T-cell (primary cell): ENCODE data around the gene URGCP. TPM values are rescaled to one million over a fixed set of nuclear protein-coding genes. Genes with fewer than 3 reads are reported as not detected.

ENCODE experiments used
- ATAC-seq, 4 experiments: fragments of 200-7000 bp in 3 of 4; fragments of 150-1000 bp in 1 of 4; cut with Tn5 transposase; replicated peaks in 1 of 4; 1 replicate in 3 of 4; 2 replicates in 1 of 4; pipeline ENCODE4 v1.10.0; 2021; ENCODE audit warnings: moderate library complexity in 3 of 4, mild to moderate bottlenecking in 2 of 4, moderate number of reproducible peaks in 1 of 4
- CTCF ChIA-PET, 2 donors: fragments of 300-600 bp; sonication (Branson Sonifier 250); formaldehyde crosslinking; loops; one replicate each; lab custom pipeline; 2022; ENCODE audit warnings: antibody characterized with exemption in 2 of 2; lab: Charles Lee
- POLR2A ChIA-PET, 2 donors: fragments of 300-600 bp; sonication (Branson Sonifier 250); formaldehyde crosslinking; loops; one replicate each; lab custom pipeline; 2022; ENCODE audit warnings: antibody characterized with exemption in 2 of 2; lab: Charles Lee
- DNase-seq, 35 experiments: peaks; one replicate each; pipeline versions ENCODE4 v3.0.0 to v3.0.0-alpha.2; 2013 to 2023
- H3K27ac ChIP-seq: one replicate; pipeline ENCODE4 v1.5.1; 2013; ENCODE audit warnings: low read length
- H3K27me3 ChIP-seq, 2 experiments: replicated peaks in 1 of 2; 1 replicate in 1 of 2; 2 replicates in 1 of 2; pipeline versions ENCODE4 v1.6.1 to v1.7.0; 2013; ENCODE audit warnings: low read length in 1 of 2, mixed read lengths in 1 of 2; ENCODE audit not compliant: control insufficient read depth in 2 of 2, insufficient read depth in 2 of 2; ENCODE audit errors: extremely low read depth in 1 of 2
- H3K36me3 ChIP-seq, 2 donors: 1 replicate in 1 of 2; 2 replicates in 1 of 2; pipeline versions ENCODE4 v1.6.1 to v1.7.0; 2013; ENCODE audit warnings: low read length in 1 of 2; ENCODE audit not compliant: control insufficient read depth in 2 of 2, insufficient read depth in 1 of 2; ENCODE audit errors: extremely low read depth in 1 of 2
- H3K4me1 ChIP-seq, 2 experiments: 1 replicate in 1 of 2; 2 replicates in 1 of 2; pipeline versions ENCODE4 v1.6.1 to v1.7.0; 2013; ENCODE audit warnings: low read length in 2 of 2, mixed read lengths in 1 of 2; ENCODE audit not compliant: insufficient read depth in 2 of 2, control insufficient read depth in 1 of 2; ENCODE audit errors: extremely low read depth in 1 of 2
- H3K4me3 ChIP-seq, 2 donors: 1 replicate in 1 of 2; 2 replicates in 1 of 2; pipeline versions ENCODE4 v1.5.1 to v1.7.0; 2013; ENCODE audit warnings: mild to moderate bottlenecking in 2 of 2, low read length in 1 of 2, moderate library complexity in 1 of 2; ENCODE audit not compliant: control insufficient read depth in 1 of 2; ENCODE audit errors: extremely low read depth in 1 of 2
- H3K9me3 ChIP-seq: 2 replicates; pipeline ENCODE4 v1.7.0; 2013
- H3K27ac Mint-ChIP-seq, 2 donors: one replicate each; pipeline ENCODE4 v1.8.0; 2020 to 2021; ENCODE audit warnings: mild to moderate bottlenecking in 2 of 2, mixed read lengths in 2 of 2
- H3K27me3 Mint-ChIP-seq, 2 donors: one replicate each; pipeline ENCODE4 v1.8.0; 2021 to 2022; ENCODE audit warnings: mixed read lengths in 2 of 2
- H3K36me3 Mint-ChIP-seq: one replicate; pipeline ENCODE4 v1.8.0; 2021; ENCODE audit warnings: mixed read lengths
- H3K4me1 Mint-ChIP-seq, 3 donors: one replicate each; pipeline ENCODE4 v1.8.0; 2020 to 2022; ENCODE audit warnings: mixed read lengths in 3 of 3, mild to moderate bottlenecking in 1 of 3
- H3K4me3 Mint-ChIP-seq, 3 donors: one replicate each; pipeline ENCODE4 v1.8.0; 2020 to 2022; ENCODE audit warnings: mild to moderate bottlenecking in 3 of 3, mixed read lengths in 3 of 3, moderate library complexity in 3 of 3
- H3K9me3 Mint-ChIP-seq, 3 donors: one replicate each; pipeline ENCODE4 v1.8.0; 2020 to 2022; ENCODE audit warnings: mixed read lengths in 3 of 3
- WGBS: methylation state at CpG from one replicate; pipeline ENCODE4 v1.1.5; 2013; ENCODE audit warnings: missing lambda C conversion rate; ENCODE audit not compliant: insufficient coverage; 5-methylcytosine and 5-hydroxymethylcytosine counted together
- total RNA-seq, 35 experiments: library from RNA in 6 of 35; stranded (reverse) in 6 of 35; fragments of 120-200 nt in 1 of 35; gene quantifications; one replicate each; pipeline versions ENCODE4 v1.2.1 to v1.2.4 and lab custom pipeline; 2013 to 2026

Gene URGCP
- total RNA-seq, 5 donors from 2014 or later (not counting 1 experiment from before 2014, with no cell fraction given) = 22.3 to 35.2 (median 33.6) TPM

DNA sequence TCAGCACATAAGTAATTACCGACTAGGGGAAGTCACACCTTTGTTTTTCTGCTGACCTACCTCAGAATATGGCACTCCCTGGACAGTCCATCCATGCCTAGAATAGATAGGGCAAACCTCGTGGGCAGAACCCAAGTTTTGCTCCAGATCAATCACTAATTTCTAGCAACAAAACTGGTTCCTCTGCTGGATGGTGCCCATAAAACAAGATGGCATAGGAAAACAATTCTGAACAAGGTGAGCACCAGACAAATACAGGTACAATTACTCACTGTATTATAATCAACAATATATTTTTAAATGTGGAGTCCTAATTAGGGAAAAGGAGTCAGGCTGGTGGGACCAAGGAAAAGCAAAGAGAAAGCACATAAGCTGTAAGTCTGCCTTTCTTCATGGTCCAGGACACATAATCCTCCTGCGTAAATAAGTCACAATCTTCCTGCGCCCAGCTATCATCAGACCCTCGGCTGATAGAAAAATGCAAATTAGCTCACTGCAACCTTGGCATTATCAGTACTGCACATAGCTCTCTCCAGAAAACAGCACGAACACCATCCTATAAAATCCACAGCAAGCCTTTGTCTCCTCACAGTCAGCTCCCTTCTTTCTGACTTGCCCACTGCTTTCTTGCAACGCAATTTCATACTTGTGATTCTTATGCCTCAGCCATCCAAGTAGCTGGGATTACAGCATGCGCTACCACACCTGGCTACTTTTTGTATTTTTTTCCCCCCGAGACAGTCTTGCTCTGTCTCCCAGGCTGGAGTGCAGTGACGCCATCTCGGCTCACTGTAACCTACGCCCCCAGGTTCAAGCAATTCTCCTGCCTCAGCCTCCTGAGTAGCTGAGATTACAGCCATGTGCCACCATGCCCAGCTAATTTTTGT is 15.1 kb downstream of the URGCP start:
- Histone ChIP-seq H3K36me3 (peaks cover 0 to 4% of the 10 kb centered on the region in 2 donors), H3K27me3 (no peaks in the 10 kb centered on the region), H3K4me1 (peaks cover 4 to 21% of the 10 kb centered on the region in 2 experiments), H3K27ac (no peak overlapping the region), H3K4me3 (no peak overlapping the region), H3K9me3 (no peaks in the 10 kb centered on the region)
- POLR2A ChIA-PET = no interaction called here
- H3K4me3 Mint-ChIP-seq = no peak overlapping the region
- ATAC-seq (no peak), DNase-seq (no peak)
- no peaks in the 10 kb centered on the region for H3K27me3 Mint-ChIP-seq
- peaks cover 16% of the 10 kb centered on the region for H3K36me3 Mint-ChIP-seq
- no peaks in the 10 kb centered on the region for H3K9me3 Mint-ChIP-seq
- WGBS = 93% methylated on average over 10 of the region's 12 CpGs
- CTCF ChIA-PET = interaction anchor here in 1 of 2 donors (0.6 kb wide), 1 partner anchor 1025 kb away, joined by 3 read pairs; no protein-coding TSS in a partner anchor
- no peak overlapping the region for H3K27ac Mint-ChIP-seq
- peaks cover 51 to 57% (median 54%) of the 10 kb centered on the region in 3 donors for H3K4me1 Mint-ChIP-seq

DNA sequence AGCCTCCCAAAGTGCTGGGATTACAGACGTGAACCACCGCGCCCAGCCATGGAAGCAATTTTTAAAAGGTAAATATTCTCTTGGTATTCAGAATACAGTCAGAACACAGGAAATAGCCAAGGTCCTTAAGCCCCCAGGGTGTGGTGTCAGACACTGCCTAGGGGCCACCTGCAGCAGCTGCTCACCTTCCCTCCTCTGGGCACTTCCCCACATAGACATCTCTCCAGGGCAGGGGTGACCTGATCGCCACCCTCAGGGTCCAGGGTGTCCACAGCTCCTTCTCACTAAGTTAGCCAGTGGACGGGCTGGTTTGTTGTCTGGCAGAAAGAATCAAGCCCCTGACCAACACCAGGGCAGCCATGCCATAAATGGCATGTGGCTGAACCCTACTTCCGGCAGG is 15.9 kb downstream of the URGCP start:
- no peak for ATAC-seq
- POLR2A ChIA-PET = no interaction called here
- no peak overlapping the region for H3K4me3 ChIP-seq
- WGBS = 100% methylated on average over 3 of the region's 6 CpGs
- no peaks in the 10 kb centered on the region for H3K27me3 ChIP-seq
- H3K9me3 Mint-ChIP-seq = no peaks in the 10 kb centered on the region
- peaks cover 47 to 53% (median 51%) of the 10 kb centered on the region in 3 donors for H3K4me1 Mint-ChIP-seq
- no peak overlapping the region for H3K27ac Mint-ChIP-seq
- no peak for DNase-seq
- H3K9me3 ChIP-seq = no peaks in the 10 kb centered on the region
- H3K36me3 Mint-ChIP-seq = peaks cover 12% of the 10 kb centered on the region
- H3K4me3 Mint-ChIP-seq = no peak overlapping the region
- CTCF ChIA-PET = no interaction called here
- H3K27me3 Mint-ChIP-seq = no peaks in the 10 kb centered on the region
- peaks cover 0 to 9% of the 10 kb centered on the region in 2 donors for H3K36me3 ChIP-seq
- no peak overlapping the region for H3K27ac ChIP-seq
- peaks cover 4 to 21% of the 10 kb centered on the region in 2 experiments for H3K4me1 ChIP-seq

DNA sequence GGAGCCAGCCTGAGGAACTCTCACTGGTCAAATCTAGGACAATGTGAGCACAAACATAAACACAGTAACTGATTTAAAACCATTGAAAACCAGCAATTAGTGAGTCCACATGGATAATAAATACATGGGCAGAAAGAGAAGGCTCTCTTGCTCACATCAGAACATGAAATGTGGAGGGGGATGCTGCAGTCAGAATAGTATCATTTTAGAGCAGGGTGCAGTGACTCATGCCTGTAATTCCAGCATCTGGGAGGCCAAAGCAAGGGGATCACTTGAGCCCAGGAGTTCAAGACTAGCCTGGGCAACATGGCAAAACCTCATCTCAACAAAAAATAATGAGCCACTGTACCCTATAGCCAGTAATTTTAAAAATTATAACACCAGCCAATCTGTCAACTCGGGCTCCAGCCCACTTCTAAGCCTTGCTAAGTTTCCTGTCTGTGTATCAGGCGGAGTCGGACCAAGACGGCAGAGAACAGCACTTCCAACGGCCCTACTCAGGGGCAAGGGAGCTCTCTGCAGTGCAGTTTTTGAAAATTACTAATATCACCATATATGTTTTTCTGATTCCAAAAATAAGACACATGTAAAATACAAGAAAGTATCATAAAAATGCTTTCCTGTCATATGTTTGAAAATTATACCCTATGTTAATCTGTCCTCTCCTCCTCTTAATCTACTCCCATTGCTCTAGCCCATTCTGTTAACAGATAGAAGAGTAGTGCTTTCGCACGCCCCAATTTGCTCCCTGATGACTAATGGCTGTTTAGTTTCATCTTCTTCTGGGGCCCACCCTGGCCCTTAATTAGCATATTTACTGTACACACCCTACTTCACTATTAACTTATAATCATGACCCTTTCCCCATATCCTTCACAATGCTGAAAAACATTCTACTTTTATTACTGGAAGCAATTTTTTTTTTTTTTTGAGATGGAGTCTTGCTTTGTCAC is 17.1 kb downstream of the URGCP start:
- H3K27me3 ChIP-seq = no peaks in the 10 kb centered on the region
- no peak overlapping the region for H3K4me3 Mint-ChIP-seq
- peak in 1 of 35 experiments; percentile 10 for DNase-seq
- POLR2A ChIA-PET = no interaction called here
- H3K4me3 ChIP-seq = no peak overlapping the region
- H3K27me3 Mint-ChIP-seq = no peaks in the 10 kb centered on the region
- H3K27ac ChIP-seq = no peak overlapping the region
- no peaks in the 10 kb centered on the region for H3K9me3 Mint-ChIP-seq
- CTCF ChIA-PET = no interaction called here
- peaks cover 4 to 21% of the 10 kb centered on the region in 2 experiments for H3K4me1 ChIP-seq
- no peaks in the 10 kb centered on the region for H3K9me3 ChIP-seq
- peak in 2 of 4 experiments; percentile 45 to 54 for ATAC-seq
- H3K36me3 ChIP-seq = peaks cover under 1 to 18% of the 10 kb centered on the region in 2 donors
- WGBS = 52% methylated on average over 3 of the region's 7 CpGs
- H3K36me3 Mint-ChIP-seq = peaks cover 19% of the 10 kb centered on the region
- H3K27ac Mint-ChIP-seq = no peak overlapping the region
- H3K4me1 Mint-ChIP-seq = peaks cover 41 to 46% (median 45%) of the 10 kb centered on the region in 3 donors

DNA sequence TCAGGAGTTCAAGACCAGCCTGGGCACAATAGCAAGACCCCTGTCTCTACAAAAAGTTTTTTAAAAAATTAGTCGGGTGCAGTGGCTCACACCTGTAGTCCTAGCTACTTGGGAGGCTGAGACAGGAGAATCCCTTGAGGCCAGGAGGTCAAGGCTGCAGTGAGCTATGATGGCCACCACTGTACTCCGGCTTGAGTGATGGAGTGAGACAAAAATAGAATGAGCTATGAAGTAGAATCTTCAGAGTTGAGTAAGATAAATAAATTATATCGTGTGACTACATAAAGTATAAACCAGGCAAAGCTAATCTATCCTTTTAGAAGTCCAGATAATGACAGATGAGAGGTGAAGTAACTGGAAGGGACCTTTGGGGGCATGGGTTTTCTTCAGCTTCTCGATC is 21.8 kb downstream of the URGCP start:
- ChIA-PET CTCF (no interaction called here), POLR2A (interaction anchor here (0.5 to 1.0 kb wide), 3 partner anchors 9 to 302 kb away, joined by 3 to 4 read pairs (median 4); no protein-coding TSS in a partner anchor)
- Histone ChIP-seq H3K4me1 (no peaks in the 10 kb centered on the region), H3K4me3 (no peak overlapping the region), H3K36me3 (peaks cover 6 to 44% of the 10 kb centered on the region in 2 donors), H3K27me3 (no peaks in the 10 kb centered on the region), H3K27ac (no peak overlapping the region), H3K9me3 (no peaks in the 10 kb centered on the region)
- Mint-ChIP-seq H3K36me3 (peaks cover 38% of the 10 kb centered on the region), H3K27me3 (no peaks in the 10 kb centered on the region), H3K27ac (no peak overlapping the region), H3K4me3 (no peak overlapping the region), H3K4me1 (peaks cover 11 to 13% (median 12%) of the 10 kb centered on the region in 3 donors), H3K9me3 (no peaks in the 10 kb centered on the region)
- 100% methylated on average over 1 of the region's 4 CpGs for WGBS
- ATAC-seq (no peak), DNase-seq (no peak)

DNA sequence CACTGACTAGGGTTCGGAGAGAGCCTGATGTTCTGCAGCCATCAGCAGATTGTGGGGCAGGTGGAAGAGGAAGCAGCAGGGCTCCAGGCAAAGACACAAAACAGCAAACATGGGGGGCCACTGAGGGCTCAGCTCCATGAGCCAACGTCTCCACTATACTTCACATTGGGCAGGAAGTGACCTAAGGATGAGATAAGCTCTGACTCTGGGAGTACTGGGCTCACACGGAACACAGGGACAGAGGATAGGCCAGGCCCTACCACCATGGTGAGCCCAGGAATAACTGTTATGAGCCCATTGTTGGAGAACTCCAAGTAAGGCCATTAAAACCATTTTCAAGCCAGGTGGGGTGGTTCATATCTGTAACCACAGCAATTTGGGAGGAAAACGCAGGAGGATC is 22.2 kb downstream of the URGCP start:
- Mint-ChIP-seq H3K27ac (no peak overlapping the region), H3K4me1 (peaks cover 7 to 9% (median 8%) of the 10 kb centered on the region in 3 donors), H3K36me3 (peaks cover 41% of the 10 kb centered on the region), H3K4me3 (no peak overlapping the region), H3K9me3 (no peaks in the 10 kb centered on the region), H3K27me3 (no peaks in the 10 kb centered on the region)
- Histone ChIP-seq H3K9me3 (no peaks in the 10 kb centered on the region), H3K4me1 (no peaks in the 10 kb centered on the region), H3K36me3 (peaks cover 6 to 47% of the 10 kb centered on the region in 2 donors), H3K27ac (no peak overlapping the region), H3K27me3 (no peaks in the 10 kb centered on the region), H3K4me3 (no peak overlapping the region)
- ATAC-seq = no peak
- POLR2A ChIA-PET = interaction anchor here (0.5 to 1.0 kb wide), 3 partner anchors 10 to 302 kb away, joined by 3 to 4 read pairs (median 4); no protein-coding TSS in a partner anchor
- CTCF ChIA-PET = no interaction called here
- DNase-seq = no peak
- 90% methylated on average over 2 of the region's 4 CpGs for WGBS

DNA sequence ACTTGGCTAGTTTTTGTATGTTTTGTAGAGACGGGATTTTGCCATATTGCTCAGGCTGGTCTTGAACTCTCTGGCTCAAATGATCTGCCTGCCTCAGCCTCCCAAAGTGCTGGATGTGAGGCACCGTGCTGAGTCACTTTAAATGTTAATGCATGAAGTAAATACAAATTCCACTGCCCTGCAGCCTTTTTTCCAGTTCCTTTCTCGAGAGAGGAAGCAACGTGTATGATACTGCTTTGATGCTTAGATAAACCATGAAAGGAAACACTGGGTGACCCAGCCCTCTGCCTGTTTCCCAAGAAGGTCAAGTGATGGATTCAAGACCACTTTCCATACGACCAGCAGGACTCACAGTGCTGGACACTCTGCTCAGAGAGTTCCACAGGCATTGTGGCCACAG is 25.8 kb downstream of the URGCP start:
- DNase-seq (no peak), ATAC-seq (no peak)
- Histone ChIP-seq H3K9me3 (no peaks in the 10 kb centered on the region), H3K27ac (no peak overlapping the region), H3K4me3 (no peak overlapping the region), H3K36me3 (peaks cover 14 to 75% of the 10 kb centered on the region in 2 donors), H3K4me1 (no peaks in the 10 kb centered on the region), H3K27me3 (no peaks in the 10 kb centered on the region)
- Mint-ChIP-seq H3K27me3 (no peaks in the 10 kb centered on the region), H3K36me3 (peaks cover 70% of the 10 kb centered on the region), H3K9me3 (no peaks in the 10 kb centered on the region), H3K27ac (no peak overlapping the region), H3K4me1 (no peaks in the 10 kb centered on the region), H3K4me3 (no peak overlapping the region)
- POLR2A ChIA-PET = no interaction called here
- WGBS = 91% methylated on average over 5 of the region's 5 CpGs
- CTCF ChIA-PET = no interaction called here
